GOT3 (cell line): ENCODE data around the gene TMTC2.

ENCODE experiments used
- DNase-seq: peaks from one replicate; lab custom pipeline; 2025; ENCODE audit warnings: mixed read lengths; lab: John Stamatoyannopoulos, UW

Gene TMTC2

DNA sequence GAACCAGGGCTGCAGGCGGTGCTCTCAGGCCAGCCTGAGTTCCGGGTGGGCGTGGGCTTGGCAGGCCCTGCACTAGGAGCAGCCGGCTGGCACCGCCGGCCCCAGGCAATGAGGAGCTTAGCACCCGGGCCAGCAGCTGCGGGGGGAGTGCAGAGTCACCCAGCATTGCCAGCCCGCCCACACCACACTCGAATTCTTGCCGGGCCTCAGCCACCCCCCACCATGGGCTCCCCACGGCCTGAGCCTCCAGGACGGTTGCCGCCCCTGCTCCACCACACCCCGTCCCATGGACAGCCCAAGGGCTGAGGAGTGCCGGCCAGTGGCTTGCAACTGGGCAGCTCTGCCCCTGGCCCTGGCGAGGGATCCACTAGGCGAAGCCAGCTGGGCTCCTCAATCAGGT lies 453.4 kb downstream of the TMTC2 start:
- DNase-seq, result no peak

GRCh38 chr12:83141460-83141994 lies 454.8 kb downstream of the TMTC2 start:
- DNase-seq, result no peak

DNA sequence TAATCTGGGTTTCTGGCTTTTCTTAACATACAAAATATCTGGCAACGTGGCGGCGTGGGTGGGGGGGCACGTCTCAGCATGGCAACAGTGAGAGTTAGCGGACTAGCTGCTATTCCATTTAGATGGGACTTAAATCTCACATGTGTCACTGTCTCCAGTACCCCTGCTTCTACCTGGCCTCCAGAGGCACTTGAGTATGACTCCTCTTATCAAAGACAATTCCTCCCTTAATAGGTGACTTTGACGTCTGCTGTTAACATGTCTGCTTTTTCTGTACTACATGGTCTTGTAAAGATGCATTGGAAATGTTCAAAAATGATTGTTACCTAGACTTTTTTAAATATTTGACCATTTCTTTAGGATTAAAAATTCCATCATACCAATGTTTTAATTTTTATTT lies 456.2 kb downstream of the TMTC2 start:
- no peak for DNase-seq

DNA sequence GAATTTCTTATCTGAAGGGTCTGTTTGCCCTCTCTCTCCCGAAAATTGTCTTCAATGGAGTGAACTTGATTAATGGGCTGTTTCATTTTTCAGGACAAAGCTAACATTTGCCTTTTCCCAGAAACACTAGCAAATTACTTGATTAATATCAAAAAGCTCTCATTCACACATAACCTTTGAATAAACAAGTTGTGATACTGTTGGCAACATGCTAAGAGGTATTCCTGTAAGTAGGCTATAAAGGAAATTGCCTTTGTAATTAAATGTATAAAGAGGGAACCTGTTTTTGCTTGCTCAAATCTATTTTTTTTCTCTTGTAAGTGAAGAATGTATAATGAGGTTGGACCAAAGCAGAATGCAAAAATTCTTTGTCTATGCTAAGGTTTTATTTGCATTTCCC lies 457.2 kb downstream of the TMTC2 start:
- no peak for DNase-seq

- no peak for DNase-seq
These were observed 458.7 kb downstream of the TMTC2 start for GRCh38 chr12:83145325-83145840.

DNA sequence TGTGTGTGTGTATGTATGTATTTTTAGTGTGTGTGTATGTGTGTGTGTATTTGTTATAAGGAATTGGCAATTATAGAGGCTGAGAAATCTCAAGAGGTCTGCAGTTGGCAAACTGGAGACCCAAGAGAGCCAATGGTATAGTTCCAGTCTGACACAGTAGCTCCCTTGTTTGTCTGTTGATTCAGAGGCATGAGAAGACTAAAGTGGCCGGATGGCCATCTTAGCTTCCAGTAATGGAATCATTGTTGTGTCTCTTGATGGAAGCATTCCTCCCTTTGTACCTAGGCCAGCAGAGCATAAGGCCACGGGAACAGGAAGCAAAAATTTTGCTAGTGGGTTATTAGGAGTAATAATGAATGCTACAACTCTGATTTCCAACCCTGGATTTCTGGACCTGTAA lies 460.6 kb downstream of the TMTC2 start:
- no peak for DNase-seq

DNA sequence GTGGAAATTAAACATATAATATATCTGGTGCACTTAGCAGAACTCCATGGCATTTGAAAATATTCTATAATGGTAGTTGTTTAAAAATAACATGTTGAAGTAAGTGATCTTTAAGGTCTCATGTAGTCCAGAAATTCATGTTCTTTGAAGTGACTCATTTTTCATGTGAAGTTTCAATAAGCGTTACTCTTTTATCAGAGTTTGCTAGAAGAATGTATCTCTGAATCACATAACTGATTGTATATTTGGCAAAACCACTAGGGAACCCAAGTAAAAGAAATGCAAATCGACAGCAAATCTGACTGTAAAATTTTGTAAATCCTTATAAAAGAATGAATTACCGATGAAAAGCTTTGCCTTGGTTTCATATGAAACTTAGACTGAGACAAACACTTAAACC lies 463.3 kb downstream of the TMTC2 start:
- no peak for DNase-seq

DNA sequence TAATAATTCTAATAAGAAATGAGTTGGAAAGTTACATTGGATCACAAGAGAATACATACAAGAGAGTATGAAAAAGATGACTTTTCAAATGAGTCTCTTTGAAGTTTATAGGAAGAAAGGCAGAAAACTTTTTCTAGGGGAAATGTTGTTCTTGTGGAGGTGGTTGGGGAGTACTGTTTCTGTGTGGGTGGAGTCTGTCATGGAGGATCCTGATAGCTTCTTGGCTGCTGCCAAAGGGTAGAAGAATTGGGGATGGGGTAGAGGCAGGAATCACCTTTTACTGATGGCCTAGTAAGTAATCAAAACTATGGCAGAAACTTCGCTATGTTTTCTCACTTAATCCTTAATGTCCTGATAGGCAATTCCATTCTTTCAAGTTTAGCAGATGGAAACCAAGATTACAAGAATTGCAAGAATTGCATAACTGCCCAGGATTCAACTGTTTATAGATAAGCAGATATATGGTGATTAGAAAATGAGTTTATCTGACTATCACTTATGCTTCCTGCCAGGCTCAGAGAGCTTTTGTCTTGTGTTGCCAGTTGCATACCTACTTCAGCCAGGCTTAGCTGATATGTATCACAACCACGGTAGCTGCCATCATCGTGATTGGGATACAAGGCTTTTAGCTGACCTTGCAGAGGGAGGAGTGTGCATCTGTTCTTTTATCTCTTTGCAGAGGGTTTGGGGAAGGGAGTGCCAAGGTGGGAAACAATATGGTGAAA lies 463.9 kb downstream of the TMTC2 start:
- no peak for DNase-seq

- no peak for DNase-seq
These were observed 466.5 kb downstream of the TMTC2 start for GRCh38 chr12:83153177-83153576.

DNA sequence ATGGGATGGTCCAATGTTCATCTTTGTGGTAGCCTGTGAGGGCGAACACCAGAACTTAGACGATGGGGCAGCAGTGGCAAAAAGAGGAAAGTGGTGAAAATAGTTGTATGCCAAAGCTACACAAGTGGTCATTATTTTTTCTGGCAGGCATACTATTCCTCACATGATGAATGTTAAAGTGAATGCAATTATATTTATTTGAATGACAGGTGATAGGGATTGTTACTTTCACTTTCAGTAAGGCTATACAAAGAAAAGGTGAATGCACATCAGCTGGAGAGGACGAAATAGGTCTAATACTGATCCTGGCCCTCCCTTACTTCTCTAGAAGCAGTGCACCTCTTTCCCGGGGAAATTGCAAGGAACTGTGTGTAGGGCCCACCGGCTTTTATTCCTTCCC lies 470.1 kb downstream of the TMTC2 start:
- DNase-seq, result no peak

DNA sequence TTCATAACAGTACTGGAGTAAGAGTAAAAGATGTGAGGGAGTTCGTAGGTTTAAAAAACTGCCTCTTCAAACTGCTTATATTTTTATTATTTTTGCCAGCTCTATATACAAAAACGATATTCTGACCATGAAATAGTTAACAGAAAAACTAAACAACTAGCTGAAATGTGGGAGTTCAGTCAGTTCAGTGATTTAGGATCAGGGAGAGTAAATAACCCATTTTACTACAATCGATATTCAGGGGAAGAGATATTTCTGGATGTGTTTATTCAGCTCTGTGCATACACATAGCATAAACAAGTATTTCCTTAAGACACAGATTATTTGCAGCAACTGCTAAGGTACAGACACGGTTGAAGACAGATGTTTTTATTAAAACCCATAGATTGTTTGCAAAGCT lies 470.9 kb downstream of the TMTC2 start:
- no peak for DNase-seq

DNA sequence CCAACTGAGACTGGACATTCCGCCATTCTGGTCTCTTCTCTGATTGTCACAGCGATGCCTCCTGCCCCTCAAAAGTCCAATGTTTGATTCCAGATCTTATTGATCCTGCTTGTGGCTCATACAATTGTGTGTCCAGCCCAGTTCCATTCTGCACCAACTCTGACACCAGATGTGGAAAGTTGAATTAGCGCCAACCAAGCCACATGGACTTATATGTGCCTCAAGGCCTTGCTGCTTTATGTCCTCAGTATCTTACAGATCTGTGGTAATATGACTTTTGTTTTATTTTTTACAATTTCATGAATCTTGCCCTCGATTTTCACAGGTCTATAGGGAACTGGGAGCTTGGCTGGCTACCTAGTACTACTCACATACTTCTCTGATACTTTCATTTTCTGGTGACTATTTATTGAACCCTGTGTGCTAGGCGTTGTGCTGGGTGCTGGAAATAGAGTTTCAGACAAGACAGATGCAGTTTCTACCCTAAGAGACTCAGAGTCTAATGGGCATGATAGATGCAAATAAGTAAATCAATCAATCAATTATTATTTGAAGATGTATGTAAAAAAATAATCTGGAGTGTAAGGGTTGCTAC lies 472.0 kb downstream of the TMTC2 start:
- DNase-seq, result no peak

DNA sequence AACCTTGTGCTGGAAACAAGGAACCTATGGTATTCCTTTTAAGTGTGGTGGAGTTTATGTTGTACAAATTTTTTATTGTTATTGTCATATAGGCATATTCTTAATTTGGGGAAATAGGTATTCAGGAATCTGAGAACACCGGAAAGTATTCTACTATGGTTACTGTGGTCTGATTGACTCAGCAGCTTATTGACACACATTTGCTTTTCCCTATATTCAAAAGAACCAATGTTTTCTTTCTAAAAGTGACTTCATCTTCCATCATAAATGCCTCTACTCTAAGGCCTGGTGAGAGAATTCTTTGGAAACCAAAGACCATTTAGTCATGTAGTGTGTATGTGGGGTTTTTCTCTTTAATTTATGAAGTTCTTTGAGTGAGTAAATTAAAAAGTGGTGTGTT lies 474.8 kb downstream of the TMTC2 start:
- DNase-seq, result no peak

- no peak for DNase-seq
These were observed 482.0 kb downstream of the TMTC2 start for GRCh38 chr12:83168751-83169150.

DNA sequence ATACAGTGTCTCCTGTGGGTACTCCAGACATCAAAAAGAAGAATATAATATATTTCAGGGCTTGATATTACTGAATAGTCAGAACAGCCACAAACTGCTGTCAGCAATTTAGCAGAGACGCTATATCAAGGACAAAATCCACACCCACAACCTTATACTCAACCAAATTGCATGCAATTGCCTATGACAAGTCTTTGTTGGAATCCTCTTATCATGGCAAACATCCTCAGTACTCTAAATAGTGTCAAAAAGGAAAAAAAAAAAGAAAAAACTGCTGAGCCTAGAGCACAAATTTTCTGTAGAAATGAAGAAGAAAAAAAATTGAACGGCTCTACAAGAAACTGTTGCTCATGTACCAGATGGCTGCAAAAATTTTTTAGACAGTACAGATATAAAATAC lies 485.7 kb downstream of the TMTC2 start:
- DNase-seq, result no peak

DNA sequence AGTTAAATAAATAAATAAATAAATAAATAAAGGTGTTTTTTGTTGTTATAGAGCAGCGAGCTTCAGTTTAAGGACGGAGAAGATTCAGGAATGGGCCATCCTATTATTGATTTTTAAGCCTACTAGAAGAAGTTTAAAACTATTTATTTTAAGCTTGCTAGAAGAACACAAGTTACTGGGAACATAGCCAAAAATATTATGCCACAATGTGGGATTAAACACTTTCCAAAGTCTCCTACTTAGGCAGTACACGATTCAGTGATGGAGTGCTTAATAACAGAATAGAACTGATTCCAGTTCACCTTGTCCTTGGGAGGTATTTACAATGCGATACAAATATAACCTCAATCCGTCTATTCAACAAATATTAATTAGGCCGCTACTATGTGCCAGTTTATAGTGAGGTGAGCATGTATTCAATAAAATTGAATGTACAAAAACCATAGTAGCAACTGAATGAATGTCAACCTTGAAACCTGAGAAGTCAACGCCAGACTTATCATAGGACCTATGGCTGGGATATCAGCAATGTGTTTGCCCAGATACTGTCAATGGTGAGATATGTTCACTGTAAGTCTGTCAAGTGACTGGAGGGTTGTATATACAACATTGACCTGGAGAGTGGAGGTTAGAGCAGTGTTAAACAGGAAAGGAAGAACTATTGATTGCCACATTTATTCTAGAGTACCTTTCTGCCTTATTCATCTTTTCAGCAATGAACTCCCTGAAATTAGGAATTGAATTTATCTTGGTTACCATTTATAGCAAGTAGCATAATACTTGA lies 486.4 kb downstream of the TMTC2 start:
- DNase-seq, result no peak

- no peak for DNase-seq
These were observed 493.3 kb downstream of the TMTC2 start for GRCh38 chr12:83179999-83180398.

DNA sequence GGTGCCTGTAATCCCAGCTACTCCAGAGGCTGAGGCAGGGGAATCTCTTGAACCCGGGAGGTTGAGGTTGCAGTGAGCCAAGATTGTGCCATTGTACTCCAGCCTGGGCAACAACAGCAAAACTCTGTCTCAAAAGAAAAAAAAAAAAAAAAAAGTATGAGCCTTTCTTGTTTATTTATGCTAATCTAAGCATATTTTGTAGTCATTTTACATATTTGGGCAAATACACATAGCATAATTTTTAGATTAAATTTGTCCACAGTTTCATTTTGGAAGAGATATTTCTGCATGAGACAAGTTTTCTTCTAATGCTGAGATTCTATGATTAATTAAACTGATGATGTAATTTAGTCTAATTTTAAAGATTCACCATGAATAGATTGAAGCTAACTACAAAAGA lies 494.4 kb downstream of the TMTC2 start:
- DNase-seq, result no peak

GRCh38 chr12:83183132-83183531 lies 496.4 kb downstream of the TMTC2 start:
- no peak for DNase-seq
